ENCODE data around the gene RNF5.

DNA sequence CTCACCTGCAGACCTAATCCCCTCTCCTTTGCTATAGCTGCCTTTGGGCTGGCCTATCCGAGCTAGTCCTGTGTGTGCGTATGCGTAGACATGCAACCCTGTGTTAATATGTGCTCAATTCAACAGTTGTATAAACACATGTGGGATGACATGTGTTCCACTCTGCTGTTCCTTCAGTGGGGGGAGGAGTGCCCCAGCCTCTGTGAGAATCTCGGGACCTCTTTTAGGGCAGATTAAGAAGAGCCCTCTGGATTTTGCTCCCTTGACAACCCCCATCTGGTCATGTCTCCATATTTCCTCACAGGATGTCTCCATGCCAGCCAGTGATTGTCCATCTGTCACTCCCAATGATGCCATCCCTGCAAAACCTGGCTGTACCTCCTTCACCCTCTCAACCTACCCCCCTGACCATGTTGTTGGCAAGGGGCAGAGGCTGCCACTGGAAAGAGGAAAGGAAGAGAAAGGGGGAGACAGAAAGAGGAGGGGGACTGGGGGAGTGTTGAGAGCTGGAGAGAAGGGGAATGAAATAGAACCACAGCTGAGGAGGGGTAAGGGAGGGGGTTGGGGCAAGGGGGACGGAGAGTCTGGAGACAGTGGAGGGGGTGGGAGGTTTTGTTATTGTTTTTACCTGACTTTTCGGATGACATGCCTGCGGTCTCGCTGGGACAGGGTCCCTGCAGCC lies 26.9 kb upstream of the RNF5 start:
- TF ChIP-seq EZH2 (IDR thresholded peaks at IDR 0.05; ENCODE audit: borderline replicate concordance, insufficient read depth, low read depth, low read length, poor library complexity, severe bottlenecking) (no peak), CTCF (IDR thresholded peaks at IDR 0.05) (no peak)

Data from B cell (primary cell).